Stomach (tissue), 4 donors: ENCODE data around the gene GAK.

Experiments used
- CTCF ChIP-seq, 7 experiments: fragments of 450-650 bp in 4 of 7; fragments of 200-600 bp in 3 of 7; sonication (generic) in 3 of 7; IDR thresholded peaks; one replicate each; pipeline ENCODE4 v1.5.1; 2016 to 2019; ENCODE audit warnings: antibody characterized with exemption in 7 of 7, control low read depth in 2 of 7, mild to moderate bottlenecking in 1 of 7
- EP300 ChIP-seq: sonication (generic); formaldehyde crosslinking; IDR thresholded peaks from one replicate; pipeline ENCODE4 v1.6.1; 2017; ENCODE audit warnings: antibody characterized with exemption
- POLR2A ChIP-seq, 4 donors: fragments of 450-650 bp; IDR thresholded peaks; one replicate each; pipeline ENCODE4 v1.6.1; 2016; ENCODE audit warnings: antibody characterized with exemption in 4 of 4, control low read depth in 2 of 4, mild to moderate bottlenecking in 1 of 4, moderate library complexity in 1 of 4
- POLR2AphosphoS5 ChIP-seq, 3 donors: sonication (generic); formaldehyde crosslinking; IDR thresholded peaks; one replicate each; pipeline ENCODE4 v1.6.1; 2016; ENCODE audit warnings: antibody characterized with exemption in 3 of 3

DNA sequence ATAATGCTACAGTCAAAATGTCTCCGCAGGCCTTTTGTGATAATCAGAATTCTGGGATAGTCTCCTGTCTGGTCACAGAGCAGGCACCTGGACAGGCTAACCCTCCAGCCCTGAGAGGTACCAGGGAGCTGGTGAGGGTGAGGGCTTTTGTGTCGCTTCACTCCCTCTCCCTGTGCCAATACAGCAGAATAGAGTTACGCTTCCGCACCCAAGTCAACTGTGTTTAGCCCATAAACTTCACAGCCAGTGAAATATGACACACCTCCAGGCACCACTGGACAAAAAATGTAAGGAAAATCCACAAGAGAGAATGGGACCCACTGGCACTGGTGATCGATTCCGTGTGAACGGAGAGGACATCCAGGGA, 1.3 kb downstream of the GAK start:
- TF ChIP-seq CTCF (IDR thresholded peaks at IDR 0.05) = no peak
- TF ChIP-seq POLR2A (IDR thresholded peaks at IDR 0.05) = no peak
- no peak for TF ChIP-seq POLR2AphosphoS5 (IDR thresholded peaks at IDR 0.05)
- no peak for TF ChIP-seq EP300
